ENCODE data around the gene ZBTB16.

ZBTB16 gene

GRCh38 chr11:114033572-114033971 lies 25.9 kb upstream of the ZBTB16 start:
- Histone ChIP-seq H3K4me1 (ENCODE audit: low read length) (no peaks in the 10 kb centered on the region), H4K20me1 (ENCODE audit: insufficient read depth, low read length) (no peaks in the 10 kb centered on the region), H3K9ac (ENCODE audit: low read length) (no peak overlapping the region), H3K9me3 (replicated peaks; ENCODE audit: insufficient read depth, low read length) (no peaks in the 10 kb centered on the region), H3K27ac (ENCODE audit: low read length) (no peak overlapping the region), H3K36me3 (replicated peaks; ENCODE audit: insufficient read depth, low read length) (no peaks in the 10 kb centered on the region), H3K9me2 (replicated peaks; ENCODE audit: insufficient read depth, low read length) (no peaks in the 10 kb centered on the region), H3F3A (ENCODE audit: insufficient read depth, low read length) (no peaks in the 10 kb centered on the region), H3K4me2 (ENCODE audit: low read depth, low read length) (no peak overlapping the region), H3K79me2 (ENCODE audit: low read length) (no peaks in the 10 kb centered on the region), H3K27me3 (replicated peaks; ENCODE audit: insufficient read depth, low read length) (no peaks in the 10 kb centered on the region), H3K4me3 (ENCODE audit: low read length) (no peak overlapping the region), H2AFZ (ENCODE audit: low read length) (no peak overlapping the region)
- TF ChIP-seq CTCF (IDR thresholded peaks at IDR 0.05; ENCODE audit: low read length) (no peak), EZH2 (optimal IDR thresholded peaks at IDR 0.05; ENCODE audit: low read depth, low read length) (no peak), EZH2phosphoT487 (IDR thresholded peaks at IDR 0.05; ENCODE audit: low read length) (no peak)
- DNase-seq, result no peak

- Histone ChIP-seq H3F3A (ENCODE audit: insufficient read depth, low read length) (no peaks in the 10 kb centered on the region), H3K4me2 (ENCODE audit: low read depth, low read length) (no peak overlapping the region), H3K9ac (ENCODE audit: low read length) (no peak overlapping the region), H3K9me3 (replicated peaks; ENCODE audit: insufficient read depth, low read length) (no peaks in the 10 kb centered on the region), H3K4me3 (ENCODE audit: low read length) (no peak overlapping the region), H4K20me1 (ENCODE audit: insufficient read depth, low read length) (no peaks in the 10 kb centered on the region), H3K4me1 (ENCODE audit: low read length) (no peaks in the 10 kb centered on the region), H2AFZ (ENCODE audit: low read length) (no peak overlapping the region), H3K27me3 (replicated peaks; ENCODE audit: insufficient read depth, low read length) (no peaks in the 10 kb centered on the region), H3K27ac (ENCODE audit: low read length) (no peak overlapping the region), H3K9me2 (replicated peaks; ENCODE audit: insufficient read depth, low read length) (no peaks in the 10 kb centered on the region), H3K79me2 (ENCODE audit: low read length) (no peaks in the 10 kb centered on the region), H3K36me3 (replicated peaks; ENCODE audit: insufficient read depth, low read length) (no peaks in the 10 kb centered on the region)
- no peak for TF ChIP-seq EZH2phosphoT487 (IDR thresholded peaks at IDR 0.05; ENCODE audit: low read length)
- TF ChIP-seq CTCF (IDR thresholded peaks at IDR 0.05; ENCODE audit: low read length), result no peak
- TF ChIP-seq EZH2 (optimal IDR thresholded peaks at IDR 0.05; ENCODE audit: low read depth, low read length), result no peak
- no peak for DNase-seq
Observed at GRCh38 chr11:114034956-114035355, 24.6 kb upstream of the ZBTB16 start.

GRCh38 chr11:114036147-114036811 lies 23.2 kb upstream of the ZBTB16 start:
- H3K4me2 ChIP-seq (ENCODE audit: low read depth, low read length), result peak overlapping the region; percentile 68

More at GRCh38 chr11:114036147-114036811, 23.2 kb upstream of the ZBTB16 start:
- Histone ChIP-seq H3K4me3 (ENCODE audit: low read length) (0 out of 2 replicates have a peak overlapping the region, but pooled peaks have one; percentile 25), H3K9me3 (replicated peaks; ENCODE audit: insufficient read depth, low read length) (no peaks in the 10 kb centered on the region), H3K9ac (ENCODE audit: low read length) (no peak overlapping the region), H3K27me3 (replicated peaks; ENCODE audit: insufficient read depth, low read length) (no peaks in the 10 kb centered on the region), H3K4me1 (ENCODE audit: low read length) (no peaks in the 10 kb centered on the region), H3K79me2 (ENCODE audit: low read length) (no peaks in the 10 kb centered on the region), H3K9me2 (replicated peaks; ENCODE audit: insufficient read depth, low read length) (no peaks in the 10 kb centered on the region), H3K36me3 (replicated peaks; ENCODE audit: insufficient read depth, low read length) (no peaks in the 10 kb centered on the region), H4K20me1 (ENCODE audit: insufficient read depth, low read length) (no peaks in the 10 kb centered on the region), H3K27ac (ENCODE audit: low read length) (no peak overlapping the region), H2AFZ (ENCODE audit: low read length) (peak overlapping the region; percentile 48), H3F3A (ENCODE audit: insufficient read depth, low read length) (no peaks in the 10 kb centered on the region)
- TF ChIP-seq CTCF (IDR thresholded peaks at IDR 0.05; ENCODE audit: low read length), result peak; percentile 79
- TF ChIP-seq EZH2phosphoT487 (IDR thresholded peaks at IDR 0.05; ENCODE audit: low read length), result no peak
- peak; percentile 58 for DNase-seq

All from MM.1S (cell line).